VCaP (cell line): Measurements from ENCODE around the gene FBLN5.
"Not testable (repeated sequence)": the region's sequence is repeated elsewhere in the genome, so short reads cannot be mapped to it uniquely, and the experiment has no call there.

Experiments used
- H3K27ac ChIP-seq: fragments of 450-650 bp; 2 replicates; pipeline ENCODE4 v1.5.1; 2017
- CTCF ChIP-seq: fragments of 450-650 bp; conservative IDR thresholded peaks from 2 replicates; pipeline ENCODE4 v1.5.1; 2017; ENCODE audit warnings: mild to moderate bottlenecking, moderate library complexity

Gene FBLN5

DNA sequence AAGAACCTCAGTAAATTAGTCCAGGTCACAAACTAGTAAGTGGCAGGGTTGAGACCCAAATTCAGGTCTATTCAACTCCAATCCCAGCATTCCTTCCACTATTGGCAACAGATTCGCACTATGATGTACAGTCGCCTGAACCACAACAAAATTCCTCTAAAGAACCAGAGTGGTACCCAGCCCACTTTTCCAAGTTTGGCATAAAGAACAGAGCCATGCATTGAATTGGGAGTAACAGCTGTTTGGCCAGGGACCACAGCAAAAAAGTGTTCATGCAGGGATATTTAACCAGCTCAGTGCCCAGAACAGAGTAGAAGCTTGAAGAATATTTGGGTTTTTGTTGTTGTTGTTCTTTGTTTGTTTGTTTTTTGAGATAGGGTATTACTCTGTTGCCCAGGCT, 89.9 kb downstream of the FBLN5 start:
- TF ChIP-seq CTCF: no peak
- H3K27ac ChIP-seq: no peak overlapping the region

- no peak overlapping the region for H3K27ac ChIP-seq
- no peak for TF ChIP-seq CTCF
Observed at GRCh38 chr14:91854327-91854934, 93.1 kb downstream of the FBLN5 start.

DNA sequence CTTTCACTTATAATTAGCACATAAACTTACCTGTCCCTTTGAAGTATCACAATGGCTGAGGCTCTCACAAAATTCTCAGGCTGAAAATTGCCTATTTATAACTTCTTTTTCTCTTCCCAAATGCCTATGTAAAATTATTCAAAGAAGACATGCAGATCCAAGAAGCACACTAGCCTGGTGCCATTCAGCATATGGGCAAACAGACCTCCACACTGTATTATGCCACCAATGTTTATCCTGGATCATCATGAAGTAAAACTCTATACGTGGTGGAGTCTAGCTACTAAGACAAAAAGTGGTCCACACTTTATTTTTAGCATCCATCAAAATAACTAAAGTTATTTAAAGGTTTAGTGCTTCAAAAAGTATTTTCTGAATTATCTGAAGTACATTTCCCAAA, 95.9 kb downstream of the FBLN5 start:
- H3K27ac ChIP-seq: no peak overlapping the region

GRCh38 chr14:91848504-91849001, 98.9 kb downstream of the FBLN5 start:
- TF ChIP-seq CTCF: no peak
- no peak overlapping the region for H3K27ac ChIP-seq

More for the DNA sequence above, 95.9 kb downstream of the FBLN5 start:
- TF ChIP-seq CTCF: no peak

GRCh38 chr14:91847693-91848092, 99.8 kb downstream of the FBLN5 start:
- TF ChIP-seq CTCF: no peak
- no peak overlapping the region for H3K27ac ChIP-seq

DNA sequence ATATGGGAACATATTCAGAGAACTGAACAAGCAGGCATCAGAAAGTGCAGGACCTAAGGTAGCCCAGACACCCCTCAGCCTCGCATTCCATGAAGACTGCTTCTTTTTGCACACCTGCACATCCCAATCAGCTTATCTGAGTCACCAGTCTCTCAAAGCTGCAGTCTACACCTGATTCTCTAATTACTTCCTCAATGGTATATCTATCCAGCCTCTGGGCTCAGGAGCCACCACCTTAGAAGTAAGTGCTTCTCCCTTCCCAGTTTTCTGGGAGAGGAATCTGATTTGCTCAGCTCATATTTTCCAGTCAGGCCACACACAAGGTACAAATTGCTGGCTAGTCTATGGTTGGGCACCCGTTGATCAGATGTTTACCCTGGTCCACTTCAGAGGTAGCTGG, 101.8 kb downstream of the FBLN5 start:
- no peak overlapping the region for H3K27ac ChIP-seq
- TF ChIP-seq CTCF: no peak

GRCh38 chr14:91845056-91845455, 102.4 kb downstream of the FBLN5 start:
- H3K27ac ChIP-seq: not testable (repeated sequence)

- no peak for TF ChIP-seq CTCF
- no peak overlapping the region for H3K27ac ChIP-seq
Observed at GRCh38 chr14:91844029-91844428, 103.5 kb downstream of the FBLN5 start.
